GM03348 (cell line): Measurements from ENCODE around the gene TNFRSF8.

Source experiments
- DNase-seq: peaks from one replicate; pipeline ENCODE4 v3.0.0; 2012; ENCODE audit warnings: low spot score

The TNFRSF8 gene

GRCh38 chr1:12142891-12143630, 80.0 kb downstream of the TNFRSF8 start:
- no peak for DNase-seq

- peak; percentile 92 for DNase-seq
Measured at GRCh38 chr1:12143631-12144155, 80.6 kb downstream of the TNFRSF8 start.

DNA sequence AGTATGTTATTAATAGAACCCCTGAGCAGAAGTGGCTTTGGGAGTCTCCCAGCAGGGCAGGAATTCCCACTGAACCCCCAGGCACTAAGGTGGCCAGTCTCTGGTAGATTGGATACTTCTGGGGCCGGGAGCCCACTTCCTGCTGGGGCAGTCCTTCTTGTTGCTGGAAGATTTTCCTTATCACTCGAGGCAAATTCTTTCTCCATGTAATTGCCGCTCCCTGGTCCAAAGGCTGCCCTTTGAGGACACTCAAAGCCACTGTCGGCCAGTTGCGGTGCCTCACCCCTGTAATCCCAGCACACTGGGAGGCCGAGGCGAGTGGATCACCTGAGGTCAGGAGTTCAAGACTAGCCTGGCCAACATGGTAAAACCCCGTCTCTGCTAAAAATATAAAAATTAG, 81.1 kb downstream of the TNFRSF8 start:
- no peak for DNase-seq

DNA sequence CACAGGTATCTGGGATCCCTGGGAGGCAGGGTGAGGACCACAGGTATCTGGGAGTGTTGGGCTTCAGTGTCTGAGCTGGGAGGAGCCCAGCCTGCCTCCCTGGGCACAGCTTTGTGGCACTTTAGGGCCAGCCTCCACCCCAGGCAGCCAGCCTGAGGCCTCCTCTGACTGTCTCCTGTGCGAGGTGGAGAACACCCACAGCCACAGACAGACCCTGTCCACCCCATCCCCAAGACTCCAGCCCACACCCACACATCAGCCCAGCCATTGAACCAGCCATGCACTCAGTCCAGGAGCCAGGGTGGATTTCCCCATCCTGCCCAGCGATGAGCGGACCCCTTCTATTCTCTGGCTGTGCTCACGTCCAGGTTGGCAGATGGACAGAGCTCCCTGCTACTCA, 81.9 kb downstream of the TNFRSF8 start:
- DNase-seq = no peak

DNA sequence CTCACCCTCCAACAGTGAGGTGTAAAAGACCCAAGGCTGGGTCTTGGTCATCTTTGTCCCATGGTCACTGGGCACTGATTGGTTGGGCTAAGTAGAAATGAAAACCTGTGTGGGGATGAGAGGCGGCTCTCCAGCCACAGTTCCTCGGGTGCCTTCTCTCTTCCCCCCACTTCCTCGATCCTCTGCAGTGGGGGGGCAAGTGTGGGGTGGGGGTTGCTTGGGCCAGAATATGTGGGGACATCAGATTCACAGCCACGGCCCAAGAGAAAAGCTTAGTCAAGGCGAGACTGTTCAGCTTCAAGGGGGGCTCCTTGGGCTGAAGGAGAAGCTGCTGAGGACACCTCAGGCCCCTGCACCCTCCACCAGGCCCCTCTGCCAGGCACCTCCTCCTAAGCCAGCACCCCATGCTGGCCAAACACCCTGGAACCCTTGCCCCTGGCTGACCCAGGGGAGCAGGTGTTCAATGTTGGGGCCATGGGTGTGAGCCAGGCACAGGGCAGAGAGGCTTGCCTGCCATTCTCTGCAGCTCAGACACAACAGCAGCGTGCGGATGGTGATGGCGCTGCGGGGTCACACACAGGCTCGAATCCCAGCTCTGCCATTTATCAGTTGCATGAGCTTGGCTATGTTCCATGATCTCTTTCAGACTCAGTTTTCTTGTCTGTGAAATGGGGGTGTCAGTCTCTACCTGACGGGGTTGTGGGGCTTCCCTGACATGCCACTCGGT, 82.7 kb downstream of the TNFRSF8 start:
- DNase-seq = no peak

DNA sequence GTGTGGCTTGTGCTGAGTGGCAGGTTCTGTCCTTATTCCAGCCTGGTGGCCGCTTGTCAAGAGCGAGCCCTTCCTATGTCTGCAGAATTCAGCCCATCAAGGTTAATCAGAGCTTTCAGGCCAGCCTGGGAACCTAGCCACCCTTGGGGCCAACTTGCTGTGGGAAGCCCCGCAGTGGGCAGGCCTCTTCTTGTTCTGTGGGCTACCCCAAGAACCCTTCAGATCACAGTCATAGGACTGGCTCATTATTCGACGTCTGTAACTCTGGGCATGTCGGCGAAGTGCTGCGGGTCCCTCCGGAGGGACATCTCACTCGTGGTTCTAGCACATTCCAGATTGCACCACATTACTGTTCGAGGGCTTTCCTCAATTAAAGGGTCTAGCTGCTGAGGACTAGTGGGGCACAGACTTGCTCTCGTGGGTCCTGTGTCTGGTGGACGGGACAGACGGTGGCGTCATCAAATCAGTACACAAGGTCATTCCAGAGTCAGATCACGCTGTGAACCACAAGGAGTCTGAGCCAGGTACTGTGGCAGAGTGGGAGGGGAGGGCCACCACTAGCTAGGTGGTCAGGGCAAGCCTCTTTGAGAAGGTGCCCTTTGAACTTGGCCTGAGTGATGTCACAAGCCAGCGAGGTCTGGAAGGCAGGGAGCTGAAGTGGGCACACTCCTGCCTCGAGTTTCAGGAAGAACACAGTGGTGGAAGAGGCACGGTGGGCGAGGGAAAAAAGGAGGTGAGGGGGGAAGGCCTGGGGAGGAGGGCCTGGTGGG, 83.4 kb downstream of the TNFRSF8 start:
- DNase-seq = no peak

DNA sequence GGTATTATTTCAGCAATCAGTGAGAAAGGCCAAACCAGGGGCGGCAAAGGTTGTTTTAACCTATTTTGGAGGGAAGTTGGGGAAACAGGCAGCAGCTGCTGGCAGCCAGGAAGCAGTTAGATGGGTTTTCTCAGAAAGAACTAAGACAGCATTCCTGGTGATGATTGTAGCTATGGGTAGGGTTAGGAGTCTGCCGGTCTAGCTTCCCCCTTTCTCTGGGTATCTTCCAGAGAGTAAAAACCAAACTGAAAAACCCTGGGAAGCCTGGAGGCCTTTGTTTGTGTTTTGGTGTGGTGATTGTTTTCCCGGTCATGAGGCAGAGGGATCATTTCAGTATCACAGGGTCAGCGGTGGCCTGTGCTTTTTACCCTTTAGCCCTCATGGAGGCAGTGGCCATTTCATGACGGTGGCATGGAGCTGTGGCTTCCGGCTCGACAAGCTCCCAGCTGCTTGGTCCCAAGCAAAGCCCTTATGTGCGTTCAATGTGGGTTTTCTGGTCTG, 84.1 kb downstream of the TNFRSF8 start:
- DNase-seq = no peak

- no peak for DNase-seq
Measured at GRCh38 chr1:12148160-12148957, 85.3 kb downstream of the TNFRSF8 start.

GRCh38 chr1:12148958-12149790, 86.1 kb downstream of the TNFRSF8 start:
- no peak for DNase-seq

- DNase-seq = no peak
Measured at GRCh38 chr1:12149791-12150175, 86.7 kb downstream of the TNFRSF8 start.

DNA sequence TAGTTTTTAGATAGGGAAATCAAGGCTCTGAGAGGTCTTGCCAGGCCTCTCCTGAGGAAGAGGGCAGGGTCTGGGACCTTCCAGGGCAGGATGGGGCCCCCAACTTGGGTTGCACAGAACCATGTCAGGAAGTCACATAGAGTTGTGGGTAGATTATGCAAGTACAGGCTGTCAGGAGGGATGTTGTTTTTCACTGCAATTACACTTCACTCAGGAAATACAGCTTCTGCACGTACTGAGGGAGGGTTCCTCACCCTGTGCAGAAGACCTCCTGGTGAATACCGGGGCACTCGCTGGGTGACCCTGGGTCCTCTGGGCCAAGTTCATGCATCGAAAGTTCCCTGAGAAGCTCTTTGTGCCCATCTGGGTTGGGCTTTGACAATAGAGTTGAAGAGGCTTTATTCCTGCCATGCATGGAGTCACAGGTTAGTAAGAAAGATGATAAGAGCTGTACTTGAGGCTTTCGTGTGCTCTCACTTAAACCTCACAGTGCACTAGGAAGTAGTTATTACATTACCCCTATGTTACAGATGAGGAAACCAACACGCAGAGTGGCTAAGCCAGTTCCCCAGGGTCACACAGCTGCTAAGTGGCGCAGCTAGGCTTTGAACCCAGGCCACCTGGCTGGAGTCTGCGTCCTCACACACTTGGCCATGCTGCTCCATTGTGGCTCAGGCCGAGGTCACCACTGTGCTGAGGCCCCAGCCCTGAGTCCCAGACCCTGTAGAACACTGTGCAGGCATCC, 87.5 kb downstream of the TNFRSF8 start:
- DNase-seq = no peak

DNA sequence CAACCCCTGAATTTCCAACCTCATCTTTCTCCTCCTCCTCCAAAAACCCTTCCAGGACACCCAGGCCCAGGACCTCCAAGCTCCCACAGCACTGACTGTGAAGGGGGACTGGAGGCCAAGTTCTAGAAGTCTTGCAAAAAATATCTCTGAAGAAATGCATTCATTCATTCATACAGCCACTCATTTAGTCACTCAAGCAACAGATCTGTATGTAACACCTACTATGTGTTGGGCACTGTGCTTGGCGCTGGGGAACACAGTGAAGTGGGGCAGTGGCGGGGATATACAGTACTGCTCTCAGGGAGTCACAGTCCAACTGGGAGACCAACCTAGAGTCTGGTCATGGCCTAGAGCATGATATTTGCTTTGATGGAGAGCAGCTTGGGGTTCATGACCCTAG, 88.4 kb downstream of the TNFRSF8 start:
- DNase-seq = no peak

DNA sequence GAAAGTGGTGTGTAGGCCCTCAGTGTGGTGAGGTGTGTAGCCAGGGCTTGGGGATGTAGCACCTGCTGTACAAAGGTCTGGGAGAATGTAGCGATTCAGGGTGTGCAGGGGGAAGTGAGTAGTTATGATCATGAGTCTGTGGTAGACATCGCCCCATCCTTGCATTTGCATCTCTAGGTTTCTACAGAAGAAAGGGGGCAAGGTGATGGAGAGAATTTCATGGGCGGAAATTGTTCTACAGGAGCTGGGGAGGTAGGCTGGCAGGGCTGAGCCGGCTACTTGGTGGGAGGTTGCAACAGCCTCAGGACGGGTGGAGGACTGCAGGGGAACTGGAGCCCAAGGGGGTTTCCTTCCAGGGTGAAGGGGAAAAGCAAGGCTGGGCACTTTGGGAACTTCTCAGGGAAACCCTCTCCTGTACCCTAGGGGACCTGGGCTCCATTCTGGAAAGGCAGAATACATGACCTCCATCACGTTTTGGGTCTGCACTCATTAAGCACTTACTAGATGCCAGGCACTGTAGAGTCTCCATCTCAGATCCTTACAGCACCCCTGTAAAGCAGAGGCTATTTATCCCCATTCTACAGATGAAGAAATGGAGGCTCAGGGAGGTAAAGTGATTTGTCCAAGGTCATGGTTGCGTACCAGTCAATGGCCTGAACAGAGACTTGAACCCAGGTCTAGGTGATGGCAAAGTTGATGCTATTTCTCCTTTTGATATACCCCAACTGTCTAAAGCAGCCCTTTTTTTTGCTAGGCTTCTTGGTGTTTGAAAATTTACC, 89.2 kb downstream of the TNFRSF8 start:
- no peak for DNase-seq

DNA sequence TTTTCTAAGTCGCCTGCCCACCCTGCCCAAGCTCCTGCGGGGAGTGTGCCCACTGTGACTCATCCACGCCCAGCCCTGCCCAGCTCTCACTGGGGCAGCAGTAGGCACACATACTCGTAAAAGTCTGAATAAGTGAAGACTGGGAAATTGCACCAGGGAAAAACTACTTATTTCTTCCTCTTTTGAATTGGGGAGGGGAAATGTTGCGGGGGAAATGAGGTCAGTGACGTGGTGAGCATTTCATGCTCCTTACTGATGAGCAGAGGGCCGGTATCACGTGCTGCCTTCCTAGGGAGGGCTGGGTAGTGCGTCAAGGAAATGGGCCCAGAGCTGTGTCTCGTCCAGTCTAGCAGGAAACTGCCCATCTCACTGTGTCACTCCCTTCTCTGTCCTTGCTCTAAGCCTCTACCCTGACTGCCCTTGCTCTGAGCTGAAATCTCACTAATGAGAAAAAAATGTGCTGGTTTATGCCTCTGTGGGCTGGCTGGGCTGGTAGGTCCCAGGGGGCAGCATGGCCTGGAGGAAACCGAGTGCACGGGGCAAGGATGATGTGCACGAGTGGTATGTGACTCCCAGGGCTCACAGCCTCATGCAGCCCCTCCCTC, 90.2 kb downstream of the TNFRSF8 start:
- peak; percentile 93 for DNase-seq

DNA sequence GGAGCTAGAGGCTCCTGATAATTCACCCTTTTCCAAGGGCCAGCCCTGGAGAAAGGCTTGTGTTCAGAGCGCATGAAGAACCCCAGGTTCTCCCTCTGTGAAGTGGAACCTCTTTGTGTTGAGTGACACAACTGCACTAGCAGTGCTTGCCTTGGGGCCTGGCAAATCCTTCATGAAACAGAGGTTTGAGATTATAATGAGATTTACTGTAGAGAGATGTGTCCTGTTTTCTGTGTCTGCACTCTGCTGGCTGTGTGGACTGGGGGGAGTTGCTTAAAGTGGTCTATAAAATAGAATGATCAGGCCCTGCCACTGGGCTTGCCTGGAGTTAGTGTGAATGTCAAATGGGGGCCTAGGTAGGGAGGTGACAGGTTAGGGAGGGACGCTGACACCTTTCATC, 92.2 kb downstream of the TNFRSF8 start:
- DNase-seq = no peak

DNA sequence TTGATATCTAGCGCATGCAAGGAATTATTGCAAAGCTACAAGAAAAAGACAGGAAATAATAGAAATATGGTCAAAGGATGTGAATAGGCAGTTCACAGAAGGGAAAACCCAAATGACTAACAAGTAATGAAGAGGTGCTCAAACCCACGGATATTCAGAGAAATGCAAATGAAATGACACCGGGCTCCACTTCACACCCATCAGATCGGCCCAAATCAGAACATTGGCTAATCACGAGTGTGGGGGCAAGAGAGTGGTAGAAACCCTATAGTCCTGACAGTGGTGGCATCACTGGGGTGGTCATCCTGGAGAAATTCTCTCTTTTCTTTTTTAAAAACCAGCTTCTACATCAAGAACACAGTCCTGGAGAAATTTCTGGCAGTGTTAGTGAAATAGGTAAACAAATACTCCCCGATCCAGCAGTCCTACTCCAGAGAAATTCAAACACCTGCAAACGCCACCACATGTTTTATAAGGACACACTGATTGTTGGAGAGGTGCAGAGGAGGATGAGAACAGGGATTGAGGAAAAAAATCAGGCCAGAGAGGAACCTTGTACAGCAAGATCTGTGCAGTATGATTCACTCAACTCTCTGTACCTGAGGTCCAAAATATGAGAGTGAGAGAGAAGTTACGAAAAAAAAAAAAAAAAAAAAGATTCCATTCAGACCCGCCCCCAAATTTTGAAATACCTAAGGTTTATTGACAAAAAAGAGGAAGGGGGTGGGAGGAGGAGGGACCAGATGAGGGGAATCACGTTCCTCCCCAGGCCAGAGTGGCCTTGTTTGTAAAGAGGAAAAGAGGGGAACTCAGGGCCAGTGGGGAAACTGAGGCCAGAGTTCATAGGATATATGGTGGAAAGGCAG, 94.5 kb downstream of the TNFRSF8 start:
- DNase-seq = no peak

DNA sequence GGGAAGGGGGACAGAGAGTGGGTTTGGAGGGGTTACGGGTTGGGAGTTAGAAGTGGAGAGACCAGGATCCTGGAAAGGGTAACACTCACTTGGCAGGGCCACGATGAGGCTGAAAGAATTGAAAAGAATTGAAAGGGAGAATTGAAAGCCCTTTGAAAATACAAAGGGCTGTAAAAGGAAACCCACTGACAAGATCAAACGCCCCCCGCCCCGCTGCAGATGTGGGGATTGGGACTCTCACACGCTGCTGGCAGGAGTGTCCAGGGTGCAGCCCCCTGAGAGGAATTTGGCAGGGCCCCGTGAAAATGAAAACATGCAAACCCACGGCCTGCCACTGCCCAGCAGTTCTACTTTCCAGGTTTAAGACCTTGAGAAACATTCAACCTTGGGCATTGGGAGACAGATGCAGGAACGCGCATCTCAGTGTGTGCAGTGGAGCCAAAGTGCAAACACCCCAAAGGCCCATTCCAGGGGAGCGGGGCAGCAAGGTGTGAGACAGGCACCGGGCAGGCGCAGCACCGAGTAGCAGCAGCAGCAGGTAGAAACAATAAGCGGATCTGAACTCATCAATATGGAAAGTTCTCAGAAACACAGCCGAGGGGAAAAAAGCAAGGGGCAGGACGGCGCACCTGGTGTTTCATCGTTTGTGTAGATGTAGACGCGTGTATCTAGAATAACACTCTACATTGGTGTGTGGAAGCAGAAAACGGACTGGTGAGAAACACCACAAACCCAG, 95.4 kb downstream of the TNFRSF8 start:
- DNase-seq = no peak
